Measurements from ENCODE around the gene GNGT2. TPM values are rescaled to one million over a fixed set of nuclear protein-coding genes. Genes with fewer than 3 reads are reported as not detected.
A peak's percentile ranks its signal among the peaks of the same experiment; 100 is the strongest.

Gene GNGT2
- total and polyA plus RNA-seq, 2 experiments from 2014 or later, result 0.42 to 1.5 TPM

DNA sequence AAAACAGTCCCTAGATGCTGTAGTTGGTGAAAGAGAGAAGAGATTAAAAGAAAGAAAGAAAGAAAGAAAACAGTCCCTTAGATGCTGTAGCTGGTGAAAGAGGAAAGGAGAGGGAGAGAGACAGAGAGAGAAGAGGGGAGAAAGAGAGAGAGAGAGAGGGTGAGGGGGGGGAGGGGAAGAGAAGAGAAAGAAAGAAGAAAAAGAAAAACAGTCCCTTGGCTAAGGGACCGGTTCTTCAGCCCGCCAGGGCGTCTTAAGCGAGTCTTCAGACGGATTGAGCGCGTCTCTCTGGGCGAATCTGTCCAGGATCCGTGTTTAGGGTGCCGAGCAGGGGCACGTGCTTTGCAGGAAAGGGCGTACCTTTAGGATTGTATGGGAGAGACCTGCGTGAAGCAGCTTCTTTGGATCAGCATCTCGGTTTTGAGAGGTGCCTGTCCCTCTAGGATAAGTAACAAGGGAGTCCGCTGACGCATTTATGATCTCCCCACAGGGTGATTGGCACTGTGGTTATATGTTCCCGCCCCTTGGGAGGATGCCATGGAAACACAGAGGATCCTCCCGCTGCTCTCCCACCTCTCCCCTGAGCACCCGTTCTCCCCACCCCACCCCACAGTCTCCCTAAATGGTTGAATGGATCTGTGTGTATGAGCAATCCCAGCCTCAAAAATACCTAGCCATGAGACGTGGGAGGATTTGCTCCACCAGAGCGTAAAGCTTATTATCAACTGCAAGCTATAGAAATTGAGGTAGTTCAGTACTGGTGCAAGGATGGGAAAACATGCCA, 16.7 kb downstream of the GNGT2 start:
- Histone ChIP-seq H3K4me2 (peak overlapping the region; percentile 80), H3K79me2 (replicated peaks; ENCODE audit: insufficient read depth) (no peaks in the 10 kb centered on the region), H4K20me1 (replicated peaks; ENCODE audit: insufficient read depth) (no peaks in the 10 kb centered on the region), H3K4me1 (ENCODE audit: insufficient read depth) (peaks cover 9% of the 10 kb centered on the region; the same call in 1 of the 2 replicates), H2AFZ (peak overlapping the region; percentile 94), H3K27me3 (ENCODE audit: insufficient read depth) (no peaks in the 10 kb centered on the region), H3K4me3 (peak overlapping the region; percentile 94), H3F3A (replicated peaks; ENCODE audit: low read depth) (peaks cover 5% of the 10 kb centered on the region; the same call in 1 of the 2 replicates), H3K9me2 (ENCODE audit: insufficient read depth) (no peaks in the 10 kb centered on the region), H3K36me3 (ENCODE audit: insufficient read depth) (no peaks in the 10 kb centered on the region), H3K27ac (ENCODE audit: low read depth) (peak overlapping the region; percentile 82)
- ATAC-seq (peak; percentile 20), DNase-seq (ENCODE audit: low spot score) (peak; percentile 82)
- Mint-ChIP-seq H3K27me3 (ENCODE audit: insufficient read depth, low read depth, poor library complexity) (peaks cover 32% of the 10 kb centered on the region), H3K4me3 (peak overlapping the region; percentile 94), H3K27ac (peak overlapping the region; percentile 88), H3K4me1 (peaks cover 12% of the 10 kb centered on the region; the same call in 2 of the 3 replicates), H3K36me3 (ENCODE audit: low read depth) (peaks cover 5% of the 10 kb centered on the region; the same call in 2 of the 3 replicates), H3K9me3 (peaks cover 9% of the 10 kb centered on the region; the same call in 2 of the 3 replicates)
- TF ChIP-seq STAT1 (IDR thresholded peaks at IDR 0.05; ENCODE audit: unreplicated experiment), result no peak
- TF ChIP-seq, protein P1, sequence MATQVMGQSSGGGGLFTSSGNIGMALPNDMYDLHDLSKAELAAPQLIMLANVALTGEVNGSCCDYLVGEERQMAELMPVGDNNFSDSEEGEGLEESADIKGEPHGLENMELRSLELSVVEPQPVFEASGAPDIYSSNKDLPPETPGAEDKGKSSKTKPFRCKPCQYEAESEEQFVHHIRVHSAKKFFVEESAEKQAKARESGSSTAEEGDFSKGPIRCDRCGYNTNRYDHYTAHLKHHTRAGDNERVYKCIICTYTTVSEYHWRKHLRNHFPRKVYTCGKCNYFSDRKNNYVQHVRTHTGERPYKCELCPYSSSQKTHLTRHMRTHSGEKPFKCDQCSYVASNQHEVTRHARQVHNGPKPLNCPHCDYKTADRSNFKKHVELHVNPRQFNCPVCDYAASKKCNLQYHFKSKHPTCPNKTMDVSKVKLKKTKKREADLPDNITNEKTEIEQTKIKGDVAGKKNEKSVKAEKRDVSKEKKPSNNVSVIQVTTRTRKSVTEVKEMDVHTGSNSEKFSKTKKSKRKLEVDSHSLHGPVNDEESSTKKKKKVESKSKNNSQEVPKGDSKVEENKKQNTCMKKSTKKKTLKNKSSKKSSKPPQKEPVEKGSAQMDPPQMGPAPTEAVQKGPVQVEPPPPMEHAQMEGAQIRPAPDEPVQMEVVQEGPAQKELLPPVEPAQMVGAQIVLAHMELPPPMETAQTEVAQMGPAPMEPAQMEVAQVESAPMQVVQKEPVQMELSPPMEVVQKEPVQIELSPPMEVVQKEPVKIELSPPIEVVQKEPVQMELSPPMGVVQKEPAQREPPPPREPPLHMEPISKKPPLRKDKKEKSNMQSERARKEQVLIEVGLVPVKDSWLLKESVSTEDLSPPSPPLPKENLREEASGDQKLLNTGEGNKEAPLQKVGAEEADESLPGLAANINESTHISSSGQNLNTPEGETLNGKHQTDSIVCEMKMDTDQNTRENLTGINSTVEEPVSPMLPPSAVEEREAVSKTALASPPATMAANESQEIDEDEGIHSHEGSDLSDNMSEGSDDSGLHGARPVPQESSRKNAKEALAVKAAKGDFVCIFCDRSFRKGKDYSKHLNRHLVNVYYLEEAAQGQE (IDR thresholded peaks at IDR 0.05; ENCODE audit: unreplicated experiment), result no peak
- TF ChIP-seq, protein P2, sequence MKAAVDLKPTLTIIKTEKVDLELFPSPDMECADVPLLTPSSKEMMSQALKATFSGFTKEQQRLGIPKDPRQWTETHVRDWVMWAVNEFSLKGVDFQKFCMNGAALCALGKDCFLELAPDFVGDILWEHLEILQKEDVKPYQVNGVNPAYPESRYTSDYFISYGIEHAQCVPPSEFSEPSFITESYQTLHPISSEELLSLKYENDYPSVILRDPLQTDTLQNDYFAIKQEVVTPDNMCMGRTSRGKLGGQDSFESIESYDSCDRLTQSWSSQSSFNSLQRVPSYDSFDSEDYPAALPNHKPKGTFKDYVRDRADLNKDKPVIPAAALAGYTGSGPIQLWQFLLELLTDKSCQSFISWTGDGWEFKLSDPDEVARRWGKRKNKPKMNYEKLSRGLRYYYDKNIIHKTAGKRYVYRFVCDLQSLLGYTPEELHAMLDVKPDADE (IDR thresholded peaks at IDR 0.05), result no peak
- TF ChIP-seq CREB1 (CRISPR knock-in tag; IDR thresholded peaks at IDR 0.05; ENCODE audit: low read depth), result no peak
- TF ChIP-seq, protein P3, sequence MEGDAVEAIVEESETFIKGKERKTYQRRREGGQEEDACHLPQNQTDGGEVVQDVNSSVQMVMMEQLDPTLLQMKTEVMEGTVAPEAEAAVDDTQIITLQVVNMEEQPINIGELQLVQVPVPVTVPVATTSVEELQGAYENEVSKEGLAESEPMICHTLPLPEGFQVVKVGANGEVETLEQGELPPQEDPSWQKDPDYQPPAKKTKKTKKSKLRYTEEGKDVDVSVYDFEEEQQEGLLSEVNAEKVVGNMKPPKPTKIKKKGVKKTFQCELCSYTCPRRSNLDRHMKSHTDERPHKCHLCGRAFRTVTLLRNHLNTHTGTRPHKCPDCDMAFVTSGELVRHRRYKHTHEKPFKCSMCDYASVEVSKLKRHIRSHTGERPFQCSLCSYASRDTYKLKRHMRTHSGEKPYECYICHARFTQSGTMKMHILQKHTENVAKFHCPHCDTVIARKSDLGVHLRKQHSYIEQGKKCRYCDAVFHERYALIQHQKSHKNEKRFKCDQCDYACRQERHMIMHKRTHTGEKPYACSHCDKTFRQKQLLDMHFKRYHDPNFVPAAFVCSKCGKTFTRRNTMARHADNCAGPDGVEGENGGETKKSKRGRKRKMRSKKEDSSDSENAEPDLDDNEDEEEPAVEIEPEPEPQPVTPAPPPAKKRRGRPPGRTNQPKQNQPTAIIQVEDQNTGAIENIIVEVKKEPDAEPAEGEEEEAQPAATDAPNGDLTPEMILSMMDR (conservative IDR thresholded peaks at IDR 0.05; ENCODE audit: low read depth in 2 of 2), result no peak
- TF ChIP-seq JUNB (IDR thresholded peaks at IDR 0.05; ENCODE audit: unreplicated experiment), result peak; percentile 45
- TF ChIP-seq NANOG (IDR thresholded peaks at IDR 0.05; ENCODE audit: borderline replicate concordance), result no peak
- TF ChIP-seq, protein P4, sequence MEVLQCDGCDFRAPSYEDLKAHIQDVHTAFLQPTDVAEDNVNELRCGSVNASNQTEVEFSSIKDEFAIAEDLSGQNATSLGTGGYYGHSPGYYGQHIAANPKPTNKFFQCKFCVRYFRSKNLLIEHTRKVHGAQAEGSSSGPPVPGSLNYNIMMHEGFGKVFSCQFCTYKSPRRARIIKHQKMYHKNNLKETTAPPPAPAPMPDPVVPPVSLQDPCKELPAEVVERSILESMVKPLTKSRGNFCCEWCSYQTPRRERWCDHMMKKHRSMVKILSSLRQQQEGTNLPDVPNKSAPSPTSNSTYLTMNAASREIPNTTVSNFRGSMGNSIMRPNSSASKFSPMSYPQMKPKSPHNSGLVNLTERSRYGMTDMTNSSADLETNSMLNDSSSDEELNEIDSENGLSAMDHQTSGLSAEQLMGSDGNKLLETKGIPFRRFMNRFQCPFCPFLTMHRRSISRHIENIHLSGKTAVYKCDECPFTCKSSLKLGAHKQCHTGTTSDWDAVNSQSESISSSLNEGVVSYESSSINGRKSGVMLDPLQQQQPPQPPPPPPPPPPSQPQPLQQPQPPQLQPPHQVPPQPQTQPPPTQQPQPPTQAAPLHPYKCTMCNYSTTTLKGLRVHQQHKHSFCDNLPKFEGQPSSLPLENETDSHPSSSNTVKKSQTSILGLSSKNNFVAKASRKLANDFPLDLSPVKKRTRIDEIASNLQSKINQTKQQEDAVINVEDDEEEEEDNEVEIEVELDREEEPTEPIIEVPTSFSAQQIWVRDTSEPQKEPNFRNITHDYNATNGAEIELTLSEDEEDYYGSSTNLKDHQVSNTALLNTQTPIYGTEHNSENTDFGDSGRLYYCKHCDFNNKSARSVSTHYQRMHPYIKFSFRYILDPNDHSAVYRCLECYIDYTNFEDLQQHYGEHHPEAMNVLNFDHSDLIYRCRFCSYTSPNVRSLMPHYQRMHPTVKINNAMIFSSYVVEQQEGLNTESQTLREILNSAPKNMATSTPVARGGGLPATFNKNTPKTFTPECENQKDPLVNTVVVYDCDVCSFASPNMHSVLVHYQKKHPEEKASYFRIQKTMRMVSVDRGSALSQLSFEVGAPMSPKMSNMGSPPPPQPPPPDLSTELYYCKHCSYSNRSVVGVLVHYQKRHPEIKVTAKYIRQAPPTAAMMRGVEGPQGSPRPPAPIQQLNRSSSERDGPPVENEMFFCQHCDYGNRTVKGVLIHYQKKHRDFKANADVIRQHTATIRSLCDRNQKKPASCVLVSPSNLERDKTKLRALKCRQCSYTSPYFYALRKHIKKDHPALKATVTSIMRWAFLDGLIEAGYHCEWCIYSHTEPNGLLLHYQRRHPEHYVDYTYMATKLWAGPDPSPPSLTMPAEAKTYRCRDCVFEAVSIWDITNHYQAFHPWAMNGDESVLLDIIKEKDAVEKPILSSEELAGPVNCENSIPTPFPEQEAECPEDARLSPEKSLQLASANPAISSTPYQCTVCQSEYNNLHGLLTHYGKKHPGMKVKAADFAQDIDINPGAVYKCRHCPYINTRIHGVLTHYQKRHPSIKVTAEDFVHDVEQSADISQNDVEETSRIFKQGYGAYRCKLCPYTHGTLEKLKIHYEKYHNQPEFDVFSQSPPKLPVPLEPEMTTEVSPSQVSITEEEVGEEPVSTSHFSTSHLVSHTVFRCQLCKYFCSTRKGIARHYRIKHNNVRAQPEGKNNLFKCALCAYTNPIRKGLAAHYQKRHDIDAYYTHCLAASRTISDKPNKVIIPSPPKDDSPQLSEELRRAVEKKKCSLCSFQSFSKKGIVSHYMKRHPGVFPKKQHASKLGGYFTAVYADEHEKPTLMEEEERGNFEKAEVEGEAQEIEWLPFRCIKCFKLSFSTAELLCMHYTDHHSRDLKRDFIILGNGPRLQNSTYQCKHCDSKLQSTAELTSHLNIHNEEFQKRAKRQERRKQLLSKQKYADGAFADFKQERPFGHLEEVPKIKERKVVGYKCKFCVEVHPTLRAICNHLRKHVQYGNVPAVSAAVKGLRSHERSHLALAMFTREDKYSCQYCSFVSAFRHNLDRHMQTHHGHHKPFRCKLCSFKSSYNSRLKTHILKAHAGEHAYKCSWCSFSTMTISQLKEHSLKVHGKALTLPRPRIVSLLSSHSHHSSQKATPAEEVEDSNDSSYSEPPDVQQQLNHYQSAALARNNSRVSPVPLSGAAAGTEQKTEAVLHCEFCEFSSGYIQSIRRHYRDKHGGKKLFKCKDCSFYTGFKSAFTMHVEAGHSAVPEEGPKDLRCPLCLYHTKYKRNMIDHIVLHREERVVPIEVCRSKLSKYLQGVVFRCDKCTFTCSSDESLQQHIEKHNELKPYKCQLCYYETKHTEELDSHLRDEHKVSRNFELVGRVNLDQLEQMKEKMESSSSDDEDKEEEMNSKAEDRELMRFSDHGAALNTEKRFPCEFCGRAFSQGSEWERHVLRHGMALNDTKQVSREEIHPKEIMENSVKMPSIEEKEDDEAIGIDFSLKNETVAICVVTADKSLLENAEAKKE (CRISPR knock-in tag; IDR thresholded peaks at IDR 0.05), result no peak
- no peak for TF ChIP-seq ZNF114 (CRISPR knock-in tag; IDR thresholded peaks at IDR 0.05)
- TF ChIP-seq ZNF331 (CRISPR knock-in tag; IDR thresholded peaks at IDR 0.05; ENCODE audit: low read depth), result no peak
- TF ChIP-seq EZH2 (IDR thresholded peaks at IDR 0.05; ENCODE audit: low read depth, unreplicated experiment), result no peak
- no peak for TF ChIP-seq EZH2phosphoT487 (IDR thresholded peaks at IDR 0.05; ENCODE audit: unreplicated experiment)
- TF ChIP-seq POLR2AphosphoS5 (IDR thresholded peaks at IDR 0.05; ENCODE audit: low read depth), result peak; percentile 39; the same call in 1 of the 2 replicates

Data from GM23338 (cell line).